HL-60/S4 treated with phorbol 12-myristate 13-acetate at 8.2 ng/mL for 4 days and 3 days (cell line): ENCODE data around the gene SHBG.

ENCODE experiments used
- in situ Hi-C: fragments of 300-500 bp; cut with MboI; formaldehyde crosslinking; loops from 2 replicates; pipeline ENCODE4 v1.15.0; 2022; ENCODE audit warnings: low sequenced_read_pairs

Gene SHBG

DNA sequence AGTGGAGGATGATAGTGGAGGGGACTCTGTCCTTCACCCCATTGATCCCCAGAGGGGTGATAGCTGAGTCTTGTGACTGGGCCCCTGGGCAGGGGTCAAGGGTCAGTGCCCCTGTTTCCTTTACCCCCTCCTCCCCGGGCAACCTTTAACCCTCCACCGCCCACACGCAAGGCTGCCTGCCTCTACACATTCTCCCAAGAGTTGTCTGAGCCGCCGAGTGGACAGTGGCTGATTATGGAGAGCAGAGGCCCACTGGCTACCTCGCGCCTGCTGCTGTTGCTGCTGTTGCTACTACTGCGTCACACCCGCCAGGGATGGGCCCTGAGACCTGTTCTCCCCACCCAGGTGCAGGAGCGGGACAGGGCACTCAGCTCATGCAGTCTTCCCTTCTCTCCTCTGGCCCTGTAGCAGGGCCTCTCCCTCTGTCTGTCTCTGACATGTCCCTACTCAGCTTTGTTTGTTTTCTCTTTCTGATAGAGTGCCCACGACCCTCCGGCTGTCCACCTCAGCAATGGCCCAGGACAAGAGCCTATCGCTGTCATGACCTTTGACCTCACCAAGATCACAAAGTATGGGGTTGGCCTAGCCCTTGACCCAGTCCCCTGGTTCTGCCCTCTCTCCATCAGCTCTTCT lies at the start of gene SHBG:
SHBG (plus strand) TSS at position 197 of the 633 bp plus-strand sequence; CDS start at position 235, 38 bp downstream.
- in situ Hi-C loops, result no loop called here

GRCh38 chr17:7580604-7581575 lies 49.0 kb upstream of the SHBG start:
- in situ Hi-C loops, result loop anchor here (25.0 kb wide), 2 partner anchors 106 to 256 kb away; partner anchors contain the start of genes KDM6B, TP53 and WRAP53

- in situ Hi-C loops, result loop anchor here (25.0 kb wide), 2 partner anchors 105 to 255 kb away; partner anchors contain the start of genes KDM6B, TP53 and WRAP53
Observed at GRCh38 chr17:7582396-7583252, 47.3 kb upstream of the SHBG start.

DNA sequence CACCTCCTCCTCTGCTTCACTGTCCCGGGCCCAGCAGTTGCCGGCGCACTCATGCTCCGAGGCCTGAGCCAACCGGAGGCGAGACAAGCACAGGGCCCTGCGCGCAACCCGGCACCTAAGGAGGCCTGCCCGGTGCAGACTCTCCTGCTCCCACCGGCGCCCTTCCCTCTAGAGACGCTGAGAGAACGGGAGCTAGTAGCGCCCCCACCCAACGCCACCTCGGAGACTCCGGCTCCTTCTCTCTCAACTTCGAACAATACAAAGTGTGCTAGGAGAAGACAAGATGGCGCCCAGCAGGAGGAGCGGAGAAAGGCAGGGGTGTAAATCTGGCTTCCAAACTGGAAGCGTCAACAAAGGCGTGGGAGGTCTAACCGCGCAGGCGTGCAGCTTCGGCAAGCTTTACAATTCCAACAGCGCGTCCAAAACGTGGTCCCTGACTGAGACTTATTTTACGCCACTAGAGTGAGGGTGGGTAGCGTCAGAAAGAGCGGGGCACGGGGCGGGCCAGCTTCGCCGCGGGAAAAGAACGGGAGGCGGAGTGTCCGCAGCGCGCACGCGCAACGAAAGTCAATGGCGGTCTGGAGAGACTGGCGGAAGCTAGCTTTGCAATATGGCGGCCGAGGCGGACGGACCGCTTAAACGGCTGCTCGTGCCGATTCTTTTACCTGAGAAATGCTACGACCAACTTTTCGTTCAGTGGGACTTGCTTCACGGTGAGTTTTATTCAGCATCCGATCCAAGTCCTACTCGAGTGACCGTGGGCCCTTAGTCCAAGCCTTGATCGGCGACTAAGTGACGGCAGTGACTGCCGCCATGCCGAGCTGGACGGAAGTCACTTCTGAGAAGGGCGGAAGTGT lies 46.5 kb upstream of the SHBG start, which contains the start of gene MPDU1:
MPDU1 (plus strand) TSS at position 600 of the 857 bp plus-strand sequence; CDS start at position 611, 11 bp downstream.
- in situ Hi-C loops, result loop anchor here (25.0 kb wide), 2 partner anchors 104 to 254 kb away; partner anchors contain the start of genes KDM6B, TP53 and WRAP53

- in situ Hi-C loops, result loop anchor here (25.0 kb wide), 2 partner anchors 100 to 250 kb away; partner anchors contain the start of genes KDM6B, TP53 and WRAP53
Observed at GRCh38 chr17:7586673-7587419, 43.1 kb upstream of the SHBG start.

- in situ Hi-C loops, result loop anchor here (25.0 kb wide), 2 partner anchors 100 to 250 kb away; partner anchors contain the start of genes KDM6B, TP53 and WRAP53
Observed at GRCh38 chr17:7587420-7588151, 42.3 kb upstream of the SHBG start.

GRCh38 chr17:7588553-7589203 lies 41.3 kb upstream of the SHBG start:
- in situ Hi-C loops, result loop anchor here (25.0 kb wide), 2 partner anchors 99 to 249 kb away; partner anchors contain the start of genes KDM6B, TP53 and WRAP53

GRCh38 chr17:7589204-7589868 lies 40.6 kb upstream of the SHBG start:
- in situ Hi-C loops, result loop anchor here (25.0 kb wide), 2 partner anchors 98 to 248 kb away; partner anchors contain the start of genes KDM6B, TP53 and WRAP53

GRCh38 chr17:7589891-7590691 lies 39.8 kb upstream of the SHBG start, which contains the start of gene SOX15:
Gene SOX15, minus strand, starts transcription at chr17:7590094. Its CDS starts 418 bp downstream, at chr17:7589676.
- in situ Hi-C loops, result loop anchor here (25.0 kb wide), 2 partner anchors 97 to 247 kb away; partner anchors contain the start of genes KDM6B, TP53 and WRAP53

GRCh38 chr17:7590743-7591142 lies 39.2 kb upstream of the SHBG start:
- in situ Hi-C loops, result loop anchor here (25.0 kb wide), 2 partner anchors 97 to 247 kb away; partner anchors contain the start of genes KDM6B, TP53 and WRAP53

DNA sequence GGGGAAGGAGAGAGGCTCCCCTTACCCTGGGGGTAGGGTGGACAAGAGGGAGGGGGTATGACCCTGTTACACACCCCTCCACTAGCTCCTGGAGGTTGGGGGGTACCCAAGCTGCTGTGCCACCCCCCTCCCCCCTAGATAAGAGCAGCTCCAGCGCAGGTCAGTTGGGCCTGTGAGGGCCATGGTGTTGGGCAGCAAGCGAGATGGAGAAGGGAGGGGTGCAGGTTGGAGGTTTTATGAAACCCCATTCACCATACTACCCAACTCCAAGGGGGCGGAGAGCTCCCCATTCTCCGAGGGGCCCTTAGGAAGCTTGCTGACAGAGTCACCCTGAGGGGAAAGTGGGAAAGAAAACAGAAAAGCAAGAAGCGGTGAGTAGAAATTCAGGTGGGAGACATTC lies 38.3 kb upstream of the SHBG start:
- in situ Hi-C loops, result loop anchor here (25.0 kb wide), 2 partner anchors 96 to 246 kb away; partner anchors contain the start of genes KDM6B, TP53 and WRAP53

- in situ Hi-C loops, result loop anchor here (25.0 kb wide), 2 partner anchors 95 to 245 kb away; partner anchors contain the start of genes KDM6B, TP53 and WRAP53
Observed at GRCh38 chr17:7592422-7593021, 37.4 kb upstream of the SHBG start.

DNA sequence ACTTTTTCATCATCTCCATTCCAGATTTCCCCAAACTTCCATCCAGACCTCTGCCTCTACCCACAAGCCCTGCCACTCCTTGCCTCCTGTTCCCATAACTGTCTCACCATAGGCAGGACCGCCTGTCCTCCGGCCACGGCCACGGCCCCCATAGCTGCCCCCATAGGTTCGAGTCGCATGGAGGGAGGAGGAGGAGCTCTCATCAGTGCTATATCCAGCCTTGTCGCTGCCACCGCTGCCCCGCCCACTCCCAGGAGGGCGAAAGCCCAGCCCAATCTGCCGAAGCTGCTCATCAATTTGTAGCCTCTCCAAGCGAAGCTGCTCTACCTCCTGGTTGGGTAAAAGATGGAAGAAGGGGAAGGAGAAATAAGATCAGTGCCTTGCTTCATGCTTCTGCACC lies 36.6 kb upstream of the SHBG start:
- in situ Hi-C loops, result loop anchor here (25.0 kb wide), 2 partner anchors 94 to 244 kb away; partner anchors contain the start of genes KDM6B, TP53 and WRAP53

DNA sequence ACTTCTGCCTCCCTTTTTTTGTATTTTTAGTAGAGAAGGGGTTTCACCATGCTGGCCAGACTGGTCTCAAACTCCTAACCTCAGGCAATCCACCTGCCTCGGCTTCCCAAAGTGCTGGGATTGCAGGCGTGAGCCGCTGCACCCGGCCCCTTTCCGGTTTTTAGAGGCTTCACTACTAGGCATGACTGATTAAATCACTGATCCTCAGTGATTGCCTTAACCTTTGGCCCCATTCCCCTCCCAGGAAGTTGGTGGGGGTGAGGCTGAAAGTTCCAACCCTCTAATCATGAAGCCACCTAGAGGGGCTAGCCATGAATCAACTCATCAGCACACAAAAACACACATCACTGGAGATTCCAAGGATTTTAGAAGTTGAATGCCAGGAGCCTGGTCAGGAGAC lies 32.4 kb upstream of the SHBG start:
- in situ Hi-C loops, result loop anchor here (25.0 kb wide), 2 partner anchors 90 to 240 kb away; partner anchors contain the start of genes KDM6B, TP53 and WRAP53

- in situ Hi-C loops, result no loop called here
Observed at GRCh38 chr17:7606280-7606679, 23.7 kb upstream of the SHBG start.
